ENCODE results near the gene SLC7A7. TPM values are rescaled to one million over a fixed set of nuclear protein-coding genes. Genes with fewer than 3 reads are reported as not detected.

The SLC7A7 gene
- polyA plus RNA-seq, 1 donor from 2014 or later, result not detected

DNA sequence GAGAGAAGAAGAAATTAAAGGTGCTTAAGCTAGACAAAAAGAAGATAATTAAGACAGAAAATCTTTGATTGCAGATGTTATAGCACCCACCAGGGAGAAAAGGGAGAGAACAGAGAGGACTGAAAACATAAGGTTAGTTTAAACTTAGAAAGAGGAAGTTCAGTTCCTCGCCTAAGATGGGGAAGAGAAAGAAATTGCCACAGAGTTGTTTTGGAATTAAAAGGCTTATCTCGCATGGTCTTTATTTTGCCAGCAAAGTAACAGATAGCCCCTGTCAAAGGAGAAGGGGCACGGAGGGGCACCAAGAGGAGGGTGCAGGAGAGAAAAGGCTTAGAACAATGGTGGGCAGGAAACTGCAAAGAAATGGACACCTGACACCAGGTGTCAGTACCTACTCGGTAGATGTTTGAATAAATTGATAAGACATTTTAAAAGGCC is 66.6 kb downstream of the SLC7A7 start:
- Histone ChIP-seq H3K27me3 (ENCODE audit: insufficient read depth, low read depth, low read length) (no peaks in the 10 kb centered on the region), H4K20me1 (ENCODE audit: insufficient read depth) (no peaks in the 10 kb centered on the region), H3K4me3 (ENCODE audit: low read length) (no peak overlapping the region), H3K9ac (ENCODE audit: low read length) (no peak overlapping the region), H3K4me2 (ENCODE audit: low read length) (no peak overlapping the region), H3F3A (ENCODE audit: insufficient read depth, low read length, poor library complexity, severe bottlenecking) (no peaks in the 10 kb centered on the region), H3K27ac (ENCODE audit: low read length) (no peak overlapping the region), H3K9me3 (ENCODE audit: low read length) (no peaks in the 10 kb centered on the region), H3K9me2 (ENCODE audit: insufficient read depth, low read length) (no peaks in the 10 kb centered on the region), H3K79me2 (replicated peaks; ENCODE audit: insufficient read depth, low read length) (no peaks in the 10 kb centered on the region), H3K36me3 (ENCODE audit: insufficient read depth, low read length) (no peaks in the 10 kb centered on the region), H2AFZ (ENCODE audit: low read depth, low read length) (no peak overlapping the region)
- TF ChIP-seq, protein P1, sequence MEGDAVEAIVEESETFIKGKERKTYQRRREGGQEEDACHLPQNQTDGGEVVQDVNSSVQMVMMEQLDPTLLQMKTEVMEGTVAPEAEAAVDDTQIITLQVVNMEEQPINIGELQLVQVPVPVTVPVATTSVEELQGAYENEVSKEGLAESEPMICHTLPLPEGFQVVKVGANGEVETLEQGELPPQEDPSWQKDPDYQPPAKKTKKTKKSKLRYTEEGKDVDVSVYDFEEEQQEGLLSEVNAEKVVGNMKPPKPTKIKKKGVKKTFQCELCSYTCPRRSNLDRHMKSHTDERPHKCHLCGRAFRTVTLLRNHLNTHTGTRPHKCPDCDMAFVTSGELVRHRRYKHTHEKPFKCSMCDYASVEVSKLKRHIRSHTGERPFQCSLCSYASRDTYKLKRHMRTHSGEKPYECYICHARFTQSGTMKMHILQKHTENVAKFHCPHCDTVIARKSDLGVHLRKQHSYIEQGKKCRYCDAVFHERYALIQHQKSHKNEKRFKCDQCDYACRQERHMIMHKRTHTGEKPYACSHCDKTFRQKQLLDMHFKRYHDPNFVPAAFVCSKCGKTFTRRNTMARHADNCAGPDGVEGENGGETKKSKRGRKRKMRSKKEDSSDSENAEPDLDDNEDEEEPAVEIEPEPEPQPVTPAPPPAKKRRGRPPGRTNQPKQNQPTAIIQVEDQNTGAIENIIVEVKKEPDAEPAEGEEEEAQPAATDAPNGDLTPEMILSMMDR (IDR thresholded peaks at IDR 0.05; ENCODE audit: poor library complexity, severe bottlenecking), result no peak
- TF ChIP-seq MXI1 (conservative IDR thresholded peaks at IDR 0.05; ENCODE audit: poor library complexity, severe bottlenecking) (no peak), RAD21 (conservative IDR thresholded peaks at IDR 0.05) (no peak), TAF1 (IDR thresholded peaks at IDR 0.05; ENCODE audit: low read depth) (no peak), EZH2 (IDR thresholded peaks at IDR 0.05; ENCODE audit: borderline replicate concordance, insufficient read depth, low read length, poor library complexity, severe bottlenecking) (no peak), SMC3 (conservative IDR thresholded peaks at IDR 0.05; ENCODE audit: poor library complexity) (no peak), EP300 (conservative IDR thresholded peaks at IDR 0.05; ENCODE audit: poor library complexity, severe bottlenecking) (no peak), POLR2AphosphoS5 (IDR thresholded peaks at IDR 0.05) (no peak)
- TF ChIP-seq, protein P2, sequence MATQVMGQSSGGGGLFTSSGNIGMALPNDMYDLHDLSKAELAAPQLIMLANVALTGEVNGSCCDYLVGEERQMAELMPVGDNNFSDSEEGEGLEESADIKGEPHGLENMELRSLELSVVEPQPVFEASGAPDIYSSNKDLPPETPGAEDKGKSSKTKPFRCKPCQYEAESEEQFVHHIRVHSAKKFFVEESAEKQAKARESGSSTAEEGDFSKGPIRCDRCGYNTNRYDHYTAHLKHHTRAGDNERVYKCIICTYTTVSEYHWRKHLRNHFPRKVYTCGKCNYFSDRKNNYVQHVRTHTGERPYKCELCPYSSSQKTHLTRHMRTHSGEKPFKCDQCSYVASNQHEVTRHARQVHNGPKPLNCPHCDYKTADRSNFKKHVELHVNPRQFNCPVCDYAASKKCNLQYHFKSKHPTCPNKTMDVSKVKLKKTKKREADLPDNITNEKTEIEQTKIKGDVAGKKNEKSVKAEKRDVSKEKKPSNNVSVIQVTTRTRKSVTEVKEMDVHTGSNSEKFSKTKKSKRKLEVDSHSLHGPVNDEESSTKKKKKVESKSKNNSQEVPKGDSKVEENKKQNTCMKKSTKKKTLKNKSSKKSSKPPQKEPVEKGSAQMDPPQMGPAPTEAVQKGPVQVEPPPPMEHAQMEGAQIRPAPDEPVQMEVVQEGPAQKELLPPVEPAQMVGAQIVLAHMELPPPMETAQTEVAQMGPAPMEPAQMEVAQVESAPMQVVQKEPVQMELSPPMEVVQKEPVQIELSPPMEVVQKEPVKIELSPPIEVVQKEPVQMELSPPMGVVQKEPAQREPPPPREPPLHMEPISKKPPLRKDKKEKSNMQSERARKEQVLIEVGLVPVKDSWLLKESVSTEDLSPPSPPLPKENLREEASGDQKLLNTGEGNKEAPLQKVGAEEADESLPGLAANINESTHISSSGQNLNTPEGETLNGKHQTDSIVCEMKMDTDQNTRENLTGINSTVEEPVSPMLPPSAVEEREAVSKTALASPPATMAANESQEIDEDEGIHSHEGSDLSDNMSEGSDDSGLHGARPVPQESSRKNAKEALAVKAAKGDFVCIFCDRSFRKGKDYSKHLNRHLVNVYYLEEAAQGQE (IDR thresholded peaks at IDR 0.05; ENCODE audit: borderline replicate concordance), result no peak

DNA sequence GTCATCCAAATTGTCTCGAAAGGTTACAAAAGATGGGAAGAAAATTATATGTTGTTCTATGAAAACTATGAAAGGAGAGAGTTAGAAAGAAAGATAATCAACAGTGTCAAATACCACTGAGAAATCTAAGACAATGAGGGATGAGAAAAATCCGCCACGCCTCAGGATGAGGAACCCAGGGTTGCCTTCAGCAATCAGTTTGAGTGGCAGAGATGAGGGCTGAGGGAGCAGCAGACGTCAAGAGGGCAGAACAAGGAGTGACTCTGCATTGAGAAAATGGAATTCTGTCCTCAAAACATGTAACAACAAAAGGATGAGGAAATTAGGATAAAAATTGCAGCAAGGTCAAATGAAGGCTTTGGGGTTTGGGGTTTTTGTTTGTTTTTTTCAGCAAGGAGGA is 67.0 kb downstream of the SLC7A7 start:
- no peaks in the 10 kb centered on the region for H3F3A ChIP-seq (ENCODE audit: insufficient read depth, low read length, poor library complexity, severe bottlenecking)
- H2AFZ ChIP-seq (ENCODE audit: low read depth, low read length), result no peak overlapping the region
- no peaks in the 10 kb centered on the region for H4K20me1 ChIP-seq (ENCODE audit: insufficient read depth)

More for the DNA sequence above, 67.0 kb downstream of the SLC7A7 start:
- Histone ChIP-seq H3K27me3 (ENCODE audit: insufficient read depth, low read depth, low read length) (no peaks in the 10 kb centered on the region), H3K36me3 (ENCODE audit: insufficient read depth, low read length) (no peaks in the 10 kb centered on the region), H3K9me2 (ENCODE audit: insufficient read depth, low read length) (no peaks in the 10 kb centered on the region), H3K79me2 (replicated peaks; ENCODE audit: insufficient read depth, low read length) (no peaks in the 10 kb centered on the region), H3K9me3 (ENCODE audit: low read length) (no peaks in the 10 kb centered on the region), H3K27ac (ENCODE audit: low read length) (no peak overlapping the region), H3K4me2 (ENCODE audit: low read length) (no peak overlapping the region), H3K4me3 (ENCODE audit: low read length) (no peak overlapping the region), H3K9ac (ENCODE audit: low read length) (no peak overlapping the region)
- TF ChIP-seq MXI1 (conservative IDR thresholded peaks at IDR 0.05; ENCODE audit: poor library complexity, severe bottlenecking) (no peak), EZH2 (IDR thresholded peaks at IDR 0.05; ENCODE audit: borderline replicate concordance, insufficient read depth, low read length, poor library complexity, severe bottlenecking) (no peak)
- TF ChIP-seq, protein P1 (IDR thresholded peaks at IDR 0.05; ENCODE audit: poor library complexity, severe bottlenecking), result no peak

All from neural cell (in vitro differentiated cells).